Pancreas (tissue), 10 donors: ENCODE measurements around the gene HS6ST1. TPM values are rescaled to one million over a fixed set of nuclear protein-coding genes. Genes with fewer than 3 reads are reported as not detected.
A peak's percentile ranks its signal among the peaks of the same experiment; 100 is the strongest.

Experiments
- ATAC-seq, 4 donors: fragments of 200-7000 bp; cut with Tn5 transposase; one replicate each; pipeline versions ENCODE4 v1.8.0 to v1.9.1; 2020; ENCODE audit warnings: mild to moderate bottlenecking in 4 of 4, moderate library complexity in 4 of 4
- DNase-seq, 6 donors: peaks; one replicate each; pipeline ENCODE4 v3.0.0-alpha.2; 2020
- FAIRE-seq: peaks from 2 replicates; lab custom pipeline; 2012; peaks lifted over from hg19 to GRCh38; lab: Jason Lieb, UNC
- H3K27ac ChIP-seq, 4 donors: fragments of 200-600 bp; sonication (generic); 1 replicate in 3 of 4; 2 replicates in 1 of 4; pipeline versions ENCODE4 v1.5.0 to v1.8.0; 2020
- H3K27me3 ChIP-seq, 4 donors: fragments of 200-600 bp; one replicate each; pipeline ENCODE4 v1.8.0; 2021
- H3K36me3 ChIP-seq, 3 donors: fragments of 200-600 bp; sonication (generic) in 1 of 3; one replicate each; pipeline versions ENCODE4 v1.5.0 to v1.8.0; 2020 to 2021
- H3K4me1 ChIP-seq, 3 donors: fragments of 200-600 bp; one replicate each; pipeline ENCODE4 v1.8.0; 2021
- H3K4me3 ChIP-seq, 4 donors: fragments of 200-600 bp; sonication (generic) in 2 of 4; one replicate each; pipeline versions ENCODE4 v1.5.0 to v1.8.0; 2020 to 2021
- H3K9me3 ChIP-seq, 4 donors: fragments of 200-600 bp; one replicate each; pipeline ENCODE4 v1.8.0; 2021
- CTCF ChIP-seq, 4 donors: fragments of 200-600 bp; sonication (generic) in 3 of 4; IDR thresholded peaks; one replicate each; pipeline versions ENCODE4 v1.5.0 to v1.8.0; 2021; ENCODE audit warnings: antibody characterized with exemption in 4 of 4
- WGBS, 2 donors: extraction: QIAGEN DNeasy Blood & Tissue Kit; methylation state at CpG; one replicate each; pipeline ENCODE4 v1.1.7; 2013; 5-methylcytosine and 5-hydroxymethylcytosine counted together
- intact Hi-C, 3 donors: fragments of 100-400 bp; cut with DNase I; formaldehyde crosslinking; loops; one replicate each; pipeline versions ENCODE4 v1.11.1 to v1.14.2; 2022
- polyA plus RNA-seq, 2 donors: library from polyadenylated mRNA; stranded (reverse); fragments of 200-250 nt; gene quantifications; one replicate each; pipeline ENCODE4 v1.2.3, GENCODE V29; 2013
- total RNA-seq, 6 donors: library from RNA; stranded (reverse); fragmentation: NEBNext Ultra II Directional in 4 of 6; extraction: Animal tissue kit (Norgen Biotek cat#: 25700) in 4 of 6; gene quantifications; one replicate each; pipeline versions ENCODE4 v1.2.1 to v1.2.4, GENCODE V29; 2021 to 2023
- donor health status: healthy with polysubstance abuse.
- donor health status: DM: no; HTN: no; CAD: no; lungs with moderate emphysema.
- donor health status: DM: no; HTN: no; CAD: no.
- donor health status: control.
- donor health status: control.
- donor health status: Bipolar disorder and iron deficiency.
- donor health status: DM: yes; HTN: yes; CAD: no.
- donor health status: DM: no; HTN: no; CAD: no.
- donor health status: DM: no; HTN: no; CAD: no.
- donor health status: DM: yes; HTN: yes; CAD: no.

HS6ST1 gene
- total and polyA plus RNA-seq, 8 donors, result 20.7 to 47.8 (median 25.5) TPM

- Histone ChIP-seq H3K4me3 (no peak overlapping the region), H3K4me1 (peaks cover 0 to 12% (median 2%) of the 10 kb centered on the region in 3 donors), H3K9me3 (no peaks in the 10 kb centered on the region), H3K27ac (no peak overlapping the region), H3K36me3 (no peaks in the 10 kb centered on the region), H3K27me3 (no peaks in the 10 kb centered on the region)
- intact Hi-C loops, result no loop called here
- DNase-seq, result peak in 2 of 6 donors; percentile 8 to 36
- no peak for ATAC-seq
- WGBS, 2 donors, result 94 to 96% methylated on average over 12 of the region's 12 CpGs
- FAIRE-seq, result no peak
- no peak for TF ChIP-seq CTCF (IDR thresholded peaks at IDR 0.05)
These were observed 46.7 kb upstream of the HS6ST1 start for GRCh38 chr2:128365217-128365905.

DNA sequence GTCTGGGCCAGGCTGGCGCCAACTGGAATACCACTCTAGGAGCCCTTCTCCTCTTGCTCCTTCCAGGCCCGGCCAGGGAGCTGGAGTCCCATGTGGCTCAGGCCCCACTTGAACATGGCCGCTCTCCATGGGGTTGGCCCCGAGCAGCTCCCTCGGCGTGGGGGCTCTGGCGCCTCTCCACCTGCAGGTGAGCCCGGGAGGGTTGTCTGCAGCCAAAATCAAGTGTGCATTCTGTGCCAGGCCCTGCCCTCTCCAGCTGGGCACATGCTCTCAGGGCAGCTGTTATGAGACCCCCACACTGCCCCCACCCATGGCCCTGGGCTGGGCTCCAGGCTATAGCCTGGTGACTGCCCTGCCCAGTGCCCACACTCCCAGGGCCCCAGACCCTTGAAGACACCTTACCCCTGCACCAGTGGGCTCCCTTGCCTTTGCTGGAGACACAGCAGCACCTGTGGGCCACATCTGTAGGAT, 45.8 kb upstream of the HS6ST1 start:
- H3K27ac ChIP-seq, result no peak overlapping the region
- WGBS, 2 donors, result 91 to 95% methylated on average over 8 of the region's 8 CpGs
- H3K4me3 ChIP-seq, result no peak overlapping the region
- no peaks in the 10 kb centered on the region for H3K36me3 ChIP-seq
- no peak for FAIRE-seq
- peak in 3 of 6 donors; percentile 14 to 64 (median 55) for DNase-seq
- ATAC-seq, result no peak
- intact Hi-C loops, result no loop called here
- H3K9me3 ChIP-seq, result no peaks in the 10 kb centered on the region
- peaks cover 0 to 12% (median 2%) of the 10 kb centered on the region in 3 donors for H3K4me1 ChIP-seq
- no peak for TF ChIP-seq CTCF (IDR thresholded peaks at IDR 0.05)
- H3K27me3 ChIP-seq, result no peaks in the 10 kb centered on the region

DNA sequence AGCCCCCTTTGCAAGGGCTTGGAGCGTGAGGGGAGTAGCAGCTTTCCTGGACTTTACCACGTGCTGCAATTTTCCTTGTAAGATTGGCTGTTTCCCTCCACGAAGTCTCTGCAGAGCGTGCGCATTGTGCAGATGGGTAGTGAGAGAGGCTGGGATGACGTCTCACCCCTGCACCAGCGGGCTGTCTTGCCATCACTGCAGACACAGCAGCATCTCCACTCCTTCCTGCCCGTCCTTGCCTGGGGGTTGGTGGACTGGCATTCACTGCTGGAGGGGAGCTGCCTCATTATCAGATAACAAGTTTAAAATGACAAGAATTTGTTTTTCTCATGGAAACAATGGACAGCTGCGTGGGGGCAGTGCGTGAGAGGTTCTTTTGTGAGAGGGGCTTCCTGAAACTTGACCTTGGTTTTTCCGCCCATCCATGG, 45.3 kb upstream of the HS6ST1 start:
- Histone ChIP-seq H3K4me1 (peaks cover 0 to 12% (median 2%) of the 10 kb centered on the region in 3 donors), H3K36me3 (no peaks in the 10 kb centered on the region), H3K4me3 (no peak overlapping the region), H3K9me3 (no peaks in the 10 kb centered on the region), H3K27me3 (no peaks in the 10 kb centered on the region), H3K27ac (no peak overlapping the region)
- WGBS, 2 donors, result 93 to 95% methylated on average over 11 of the region's 11 CpGs
- ATAC-seq (no peak), DNase-seq (peak in 1 of 6 donors; percentile 48), FAIRE-seq (no peak)
- TF ChIP-seq CTCF (IDR thresholded peaks at IDR 0.05), result no peak
- intact Hi-C loops, result no loop called here

DNA sequence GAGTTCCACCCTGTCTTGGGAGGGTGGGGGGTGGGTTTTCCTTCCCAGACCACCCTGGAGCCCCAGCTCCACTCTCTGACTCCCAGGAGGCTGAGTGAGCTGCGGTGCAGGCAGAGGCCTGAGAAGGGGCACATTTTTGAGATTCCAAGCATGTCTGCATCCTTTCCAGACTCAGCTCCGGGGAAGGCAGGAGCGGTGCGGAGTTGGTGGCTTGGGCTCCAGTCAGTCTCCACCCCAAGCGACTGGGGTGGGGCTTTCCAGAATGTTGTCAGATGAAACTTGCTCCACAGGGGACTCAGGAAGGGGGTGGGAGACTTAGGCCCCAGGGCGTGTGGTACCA, 44.2 kb upstream of the HS6ST1 start:
- no peaks in the 10 kb centered on the region for H3K27me3 ChIP-seq
- FAIRE-seq (no peak), DNase-seq (peak in 3 of 6 donors; percentile 14 to 43 (median 18)), ATAC-seq (peak in 2 of 4 donors; percentile 7 to 17)
- TF ChIP-seq CTCF (IDR thresholded peaks at IDR 0.05), result no peak
- intact Hi-C loops, result no loop called here
- H3K9me3 ChIP-seq, result no peaks in the 10 kb centered on the region
- no peak overlapping the region for H3K4me3 ChIP-seq
- peaks cover 0 to 12% (median 2%) of the 10 kb centered on the region in 3 donors for H3K4me1 ChIP-seq
- WGBS, 2 donors, result 57 to 59% methylated on average over 5 to 6 of the region's 6 CpGs
- H3K27ac ChIP-seq, result no peak overlapping the region
- no peaks in the 10 kb centered on the region for H3K36me3 ChIP-seq
